Kidney (tissue), 14 donors: Measurements from ENCODE around the gene CENATAC. TPM values are rescaled to one million over a fixed set of nuclear protein-coding genes. Genes with fewer than 3 reads are reported as not detected.

ENCODE experiments used
- DNase-seq, 5 donors: peaks; one replicate each; pipeline ENCODE4 v3.0.0-alpha.2; 2013 to 2020
- FAIRE-seq: peaks from 2 replicates; lab custom pipeline; 2012; peaks lifted over from hg19 to GRCh38; lab: Jason Lieb, UNC
- H3K27ac ChIP-seq, 2 donors: one replicate each; pipeline ENCODE4 v1.7.0; 2013; ENCODE audit warnings: low read depth in 2 of 2, low read length in 2 of 2, inconsistent platforms in 1 of 2
- H3K27me3 ChIP-seq: one replicate; pipeline ENCODE4 v1.7.1; 2013; ENCODE audit warnings: low read length, inconsistent platforms; ENCODE audit not compliant: control insufficient read depth, insufficient read depth
- H3K36me3 ChIP-seq, 3 donors: one replicate each; pipeline versions ENCODE4 v1.7.0 to v1.7.1; 2013; ENCODE audit warnings: low read length in 3 of 3, control low read depth in 1 of 3, inconsistent platforms in 1 of 3; ENCODE audit not compliant: insufficient read depth in 3 of 3, control insufficient read depth in 2 of 3
- H3K4me1 ChIP-seq, 3 donors: one replicate each; pipeline versions ENCODE4 v1.7.0 to v1.7.1; 2013; ENCODE audit warnings: low read length in 3 of 3, inconsistent platforms in 1 of 3, low read depth in 1 of 3; ENCODE audit not compliant: control insufficient read depth in 2 of 3, insufficient read depth in 2 of 3
- H3K4me3 ChIP-seq, 3 donors: one replicate each; pipeline versions ENCODE4 v1.7.0 to v1.8.1; 2013; ENCODE audit warnings: low read length in 3 of 3, control low read depth in 1 of 3, inconsistent platforms in 1 of 3
- H3K9ac ChIP-seq, 3 donors: one replicate each; pipeline versions ENCODE4 v1.7.0 to v1.7.1; 2013; ENCODE audit warnings: low read length in 3 of 3, control low read depth in 1 of 3, inconsistent platforms in 1 of 3
- H3K9me3 ChIP-seq, 3 donors: one replicate each; pipeline versions ENCODE4 v1.7.0 to v1.7.1; 2013; ENCODE audit warnings: low read length in 3 of 3, control low read depth in 1 of 3, inconsistent platforms in 1 of 3; ENCODE audit not compliant: control insufficient read depth in 2 of 3, insufficient read depth in 1 of 3
- intact Hi-C: fragments of 100-400 bp; cut with DNase I; formaldehyde crosslinking; loops from one replicate; pipeline ENCODE4 v1.11.1; 2022
- polyA plus RNA-seq: library from polyadenylated mRNA; stranded (reverse); fragments of 350-450 nt; fragmentation: Illumina TruSeq; extraction: RNeasy Lipid Tissue Mini Kit (QIAGEN cat#74804); gene quantifications from one replicate; pipeline ENCODE4 v1.2.3, GENCODE V29; 2014; ENCODE audit warnings: low read depth, low replicate concordance; ENCODE audit not compliant: insufficient read depth
- total RNA-seq: library from RNA; stranded (reverse); fragmentation: NEBNext Ultra II Directional; extraction: Animal tissue kit (Norgen Biotek cat#: 25700); gene quantifications from one replicate; pipeline ENCODE4 v1.2.1, GENCODE V29; 2021
- TF ChIP-seq, protein P1 (sequence below): IDR thresholded peaks from 3 replicates; pipeline ENCODE4 v1.5.1; 2012; ENCODE audit warnings: mild to moderate bottlenecking, moderate library complexity, borderline replicate concordance; ENCODE audit not compliant: insufficient read depth; ENCODE audit errors: extremely low read depth
- donor health status: control.
- donor health status: control.
- donor health status: control.
- donor health status: control.
- donor health status: control.
- donor health status: DM: yes; HTN: yes; CAD: no.
- donor health status: Normal renal cell carcinoma (clear cell type).

Gene CENATAC
- total and polyA plus RNA-seq, 2 donors from 2014 or later: 19.8 to 45.0 TPM

DNA sequence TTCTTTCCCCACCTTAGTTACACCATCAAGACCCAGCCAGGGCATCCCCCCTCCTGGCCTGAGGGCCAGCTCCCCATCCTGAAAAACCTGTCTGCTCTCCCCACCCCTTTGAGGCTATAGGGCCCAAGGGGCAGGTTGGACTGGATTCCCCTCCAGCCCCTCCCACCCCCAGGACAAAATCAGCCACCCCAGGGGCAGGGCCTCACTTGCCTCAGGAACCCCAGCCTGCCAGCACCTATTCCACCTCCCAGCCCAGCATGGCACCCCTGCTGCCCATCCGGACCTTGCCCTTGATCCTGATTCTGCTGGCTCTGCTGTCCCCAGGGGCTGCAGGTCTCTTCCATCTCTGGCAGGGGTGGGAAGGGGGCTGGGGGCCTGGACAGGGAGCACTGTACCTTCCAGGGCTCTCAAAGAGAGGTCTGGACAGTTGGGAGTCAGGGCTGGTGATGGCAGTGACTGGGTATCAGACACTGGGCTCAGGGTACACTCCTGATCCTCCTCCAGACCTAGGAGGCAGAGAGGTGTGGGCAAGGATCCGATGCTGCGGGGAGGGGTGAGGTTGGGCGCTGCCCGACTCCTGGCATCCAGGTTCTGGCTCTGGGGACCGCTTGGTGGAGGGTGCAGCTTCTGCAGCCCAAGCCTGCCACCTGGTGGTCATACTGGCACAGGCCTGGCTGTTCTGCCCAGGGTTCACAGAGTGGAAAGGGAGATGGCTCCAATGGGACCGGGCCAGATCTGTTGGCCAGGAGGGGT lies 41.7 kb upstream of the CENATAC start, which contains the start of gene UPK2:
TSS of gene UPK2 (plus strand) at position 205 of the 753 bp plus-strand sequence. CDS start at position 258, 53 bp downstream.
- intact Hi-C loops: loop anchor here (2.0 kb wide), 1 partner anchor 267 kb away; no protein-coding TSS in a partner anchor
- no peak within 1 kb of the TSS for H3K9ac ChIP-seq
- H3K36me3 ChIP-seq: no peaks in the 10 kb centered on the region
- peak; percentile 83 to 94 (median 89) for DNase-seq
- H3K27ac ChIP-seq: no peak within 1 kb of the TSS
- no peaks in the 10 kb centered on the region for H3K4me1 ChIP-seq
- no peak within 1 kb of the TSS for H3K4me3 ChIP-seq
- H3K27me3 ChIP-seq: no peaks in the 10 kb centered on the region
- TF ChIP-seq, protein P1, sequence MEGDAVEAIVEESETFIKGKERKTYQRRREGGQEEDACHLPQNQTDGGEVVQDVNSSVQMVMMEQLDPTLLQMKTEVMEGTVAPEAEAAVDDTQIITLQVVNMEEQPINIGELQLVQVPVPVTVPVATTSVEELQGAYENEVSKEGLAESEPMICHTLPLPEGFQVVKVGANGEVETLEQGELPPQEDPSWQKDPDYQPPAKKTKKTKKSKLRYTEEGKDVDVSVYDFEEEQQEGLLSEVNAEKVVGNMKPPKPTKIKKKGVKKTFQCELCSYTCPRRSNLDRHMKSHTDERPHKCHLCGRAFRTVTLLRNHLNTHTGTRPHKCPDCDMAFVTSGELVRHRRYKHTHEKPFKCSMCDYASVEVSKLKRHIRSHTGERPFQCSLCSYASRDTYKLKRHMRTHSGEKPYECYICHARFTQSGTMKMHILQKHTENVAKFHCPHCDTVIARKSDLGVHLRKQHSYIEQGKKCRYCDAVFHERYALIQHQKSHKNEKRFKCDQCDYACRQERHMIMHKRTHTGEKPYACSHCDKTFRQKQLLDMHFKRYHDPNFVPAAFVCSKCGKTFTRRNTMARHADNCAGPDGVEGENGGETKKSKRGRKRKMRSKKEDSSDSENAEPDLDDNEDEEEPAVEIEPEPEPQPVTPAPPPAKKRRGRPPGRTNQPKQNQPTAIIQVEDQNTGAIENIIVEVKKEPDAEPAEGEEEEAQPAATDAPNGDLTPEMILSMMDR: peak; percentile 96
- no peak for FAIRE-seq
- H3K9me3 ChIP-seq: no peaks in the 10 kb centered on the region

DNA sequence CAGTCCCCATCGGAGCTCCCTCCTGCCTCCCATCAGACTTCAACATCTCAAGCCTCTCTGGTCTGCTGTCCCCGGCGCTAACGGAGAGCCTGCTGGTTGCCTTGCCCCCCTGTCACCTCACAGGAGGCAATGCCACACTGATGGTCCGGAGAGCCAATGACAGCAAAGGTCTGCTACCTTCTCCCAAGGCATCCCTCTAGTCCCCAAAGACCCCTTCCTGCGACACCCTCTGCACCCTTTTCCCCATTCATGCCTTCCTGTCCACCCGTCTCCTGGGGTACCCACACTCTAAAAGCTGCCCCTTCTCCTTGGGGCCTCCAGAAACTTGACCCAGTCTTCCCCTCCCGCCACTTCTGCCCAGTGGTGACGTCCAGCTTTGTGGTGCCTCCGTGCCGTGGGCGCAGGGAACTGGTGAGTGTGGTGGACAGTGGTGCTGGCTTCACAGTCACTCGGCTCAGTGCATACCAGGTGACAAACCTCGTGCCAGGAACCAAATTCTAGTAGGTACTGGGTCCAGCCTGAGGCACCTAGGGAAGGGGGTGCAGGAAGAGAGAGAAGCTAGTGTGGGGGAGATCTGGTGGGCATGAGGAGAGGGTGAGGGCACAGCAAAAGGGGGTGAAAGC lies 41.0 kb upstream of the CENATAC start:
- H3K4me3 ChIP-seq: no peak overlapping the region
- peak in 1 of 5 donors; percentile 65 for DNase-seq
- TF ChIP-seq, protein P1: no peak
- no peaks in the 10 kb centered on the region for H3K4me1 ChIP-seq
- no peak overlapping the region for H3K27ac ChIP-seq
- FAIRE-seq: no peak
- H3K9me3 ChIP-seq: no peaks in the 10 kb centered on the region
- H3K9ac ChIP-seq: no peak overlapping the region
- intact Hi-C loops: loop anchor here (2.0 kb wide), 1 partner anchor 268 kb away; no protein-coding TSS in a partner anchor
- H3K27me3 ChIP-seq: no peaks in the 10 kb centered on the region
- no peaks in the 10 kb centered on the region for H3K36me3 ChIP-seq

DNA sequence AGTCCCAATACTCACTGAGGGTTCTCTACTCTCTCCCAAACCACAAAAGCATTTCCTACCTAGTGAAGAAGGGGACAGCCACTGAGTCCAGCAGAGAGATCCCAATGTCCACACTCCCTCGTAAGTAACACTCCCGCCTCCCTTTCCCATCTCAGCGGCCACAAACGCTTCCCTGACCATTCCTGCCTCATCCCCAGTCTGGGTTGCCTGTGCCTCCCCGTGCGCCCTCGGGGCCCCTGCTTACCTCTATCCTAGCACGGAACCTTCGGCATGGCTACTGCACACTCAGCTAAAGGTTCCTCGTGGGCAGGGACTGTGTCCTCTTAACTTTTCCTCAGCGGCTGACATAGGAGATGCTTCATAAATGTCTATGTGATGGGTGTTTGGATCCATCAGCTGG lies 40.4 kb upstream of the CENATAC start:
- H3K9ac ChIP-seq: no peak overlapping the region

More for the DNA sequence above, 40.4 kb upstream of the CENATAC start:
- Histone ChIP-seq H3K27me3 (no peaks in the 10 kb centered on the region), H3K27ac (no peak overlapping the region), H3K36me3 (no peaks in the 10 kb centered on the region), H3K9me3 (no peaks in the 10 kb centered on the region), H3K4me3 (no peak overlapping the region), H3K4me1 (no peaks in the 10 kb centered on the region)
- peak in 1 of 5 donors; percentile 68 for DNase-seq
- intact Hi-C loops: loop anchor here (2.0 kb wide), 1 partner anchor 269 kb away; no protein-coding TSS in a partner anchor
- no peak for FAIRE-seq
- TF ChIP-seq, protein P1: no peak
